Natural killer cell (primary cell): ENCODE results near the gene GPX2. TPM values are rescaled to one million over a fixed set of nuclear protein-coding genes. Genes with fewer than 3 reads are reported as not detected.
A peak's percentile ranks its signal among the peaks of the same experiment; 100 is the strongest.

Experiments used
- ATAC-seq, 3 donors: fragments of 150-1000 bp in 2 of 3; fragments of 200-7000 bp in 1 of 3; cut with Tn5 transposase; 1 replicate in 1 of 3; 2 replicates in 2 of 3; pipeline ENCODE4 v1.10.0; 2021; ENCODE audit warnings: mild to moderate bottlenecking in 2 of 3, moderate library complexity in 2 of 3
- DNase-seq, 2 donors: peaks; one replicate each; pipeline versions ENCODE4 v3.0.0 to v3.0.0-alpha.2; 2013 to 2021; ENCODE audit warnings: mixed read lengths in 1 of 2
- H3K27ac ChIP-seq: one replicate; pipeline ENCODE4 v1.5.1; 2013; ENCODE audit warnings: mild to moderate bottlenecking, low read length
- H3K27me3 ChIP-seq: one replicate; pipeline ENCODE4 v1.6.1; 2013; ENCODE audit warnings: low read length; ENCODE audit not compliant: control insufficient read depth, insufficient read depth
- H3K36me3 ChIP-seq: one replicate; pipeline ENCODE4 v1.6.1; 2013; ENCODE audit warnings: low read length; ENCODE audit not compliant: control insufficient read depth, insufficient read depth
- H3K4me1 ChIP-seq: one replicate; pipeline ENCODE4 v1.6.1; 2013; ENCODE audit warnings: low read length; ENCODE audit not compliant: control insufficient read depth, insufficient read depth
- H3K4me3 ChIP-seq: one replicate; pipeline ENCODE4 v1.5.1; 2013; ENCODE audit warnings: low read length
- H3K9me3 ChIP-seq: one replicate; pipeline ENCODE4 v1.6.1; 2013; ENCODE audit warnings: low read length; ENCODE audit not compliant: control insufficient read depth, insufficient read depth
- H3K27ac Mint-ChIP-seq, 2 donors: one replicate each; pipeline ENCODE4 v1.8.0; 2022; ENCODE audit warnings: mild to moderate bottlenecking in 2 of 2, mixed read lengths in 2 of 2, moderate library complexity in 1 of 2
- H3K27me3 Mint-ChIP-seq, 2 donors: one replicate each; pipeline ENCODE4 v1.8.0; 2022; ENCODE audit warnings: low read depth in 2 of 2, mixed read lengths in 2 of 2
- H3K36me3 Mint-ChIP-seq: one replicate; pipeline ENCODE4 v1.8.0; 2022; ENCODE audit warnings: mixed read lengths
- H3K4me1 Mint-ChIP-seq, 2 donors: one replicate each; pipeline ENCODE4 v1.8.0; 2022; ENCODE audit warnings: mixed read lengths in 2 of 2
- H3K4me3 Mint-ChIP-seq: one replicate; pipeline ENCODE4 v1.8.0; 2022; ENCODE audit warnings: mild to moderate bottlenecking, moderate library complexity, mixed read lengths
- H3K9me3 Mint-ChIP-seq, 2 donors: one replicate each; pipeline ENCODE4 v1.8.0; 2022; ENCODE audit warnings: mixed read lengths in 2 of 2
- WGBS: methylation state at CpG from one replicate; pipeline ENCODE4 v1.1.7; 2013; ENCODE audit warnings: missing lambda C conversion rate; ENCODE audit not compliant: insufficient coverage; 5-methylcytosine and 5-hydroxymethylcytosine counted together
- intact Hi-C: fragments of 100-400 bp; cut with micrococcal nuclease; formaldehyde crosslinking; loops from one replicate; pipeline ENCODE4 v1.14.2; 2022
- total RNA-seq, 4 donors: library from RNA; stranded (reverse); fragments of 120-200 nt in 1 of 4; gene quantifications; one replicate each; pipeline versions ENCODE4 v1.2.3 to v1.2.4, GENCODE V29; 2013 to 2022
- TF ChIP-seq, protein P1 (sequence below): fragments of 200-600 bp; IDR thresholded peaks from one replicate; pipeline ENCODE4 v1.8.0; 2022; ENCODE audit warnings: antibody characterized with exemption

The GPX2 gene
- total RNA-seq, 3 donors from 2014 or later (not counting 1 experiment from before 2014, with no cell fraction given) = not detected

DNA sequence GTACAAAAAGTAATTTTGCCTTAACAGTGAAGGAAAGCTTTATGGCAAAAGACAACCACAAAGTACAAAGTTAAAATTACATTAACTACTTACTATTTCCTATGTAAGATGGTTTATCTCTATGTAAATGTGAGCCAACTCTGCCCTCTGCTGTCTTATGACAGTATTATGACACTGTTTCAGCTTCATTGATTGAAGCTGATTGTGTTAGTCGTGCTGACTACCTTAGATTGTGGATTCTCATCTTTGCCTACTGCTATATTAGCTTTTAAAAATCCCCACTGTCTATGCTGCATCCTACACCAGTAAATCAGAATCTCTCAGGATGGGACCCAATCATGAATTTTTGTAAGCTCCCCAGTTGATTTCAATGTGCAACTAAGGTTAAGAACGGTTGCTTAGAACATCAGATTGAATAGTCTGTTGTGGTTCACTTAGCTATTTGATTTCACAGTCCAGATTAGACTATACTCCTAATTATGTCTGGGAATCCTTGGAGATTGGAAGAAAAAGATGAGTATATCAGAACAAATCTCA, 50.6 kb downstream of the GPX2 start:
- DNase-seq = peak in 1 of 2 donors; percentile 82
- peak; percentile 74 to 88 (median 85) for ATAC-seq
- Mint-ChIP-seq H3K27me3 (peaks cover 6 to 13% of the 10 kb centered on the region in 2 donors), H3K4me1 (peaks cover 0 to 5% of the 10 kb centered on the region in 2 donors), H3K9me3 (no peaks in the 10 kb centered on the region), H3K27ac (no peak overlapping the region), H3K36me3 (no peaks in the 10 kb centered on the region), H3K4me3 (no peak overlapping the region)
- no peak overlapping the region for H3K27ac ChIP-seq
- no peaks in the 10 kb centered on the region for H3K36me3 ChIP-seq
- intact Hi-C loops = loop anchor here (5.0 kb wide), 2 partner anchors 70 to 220 kb away; no protein-coding TSS in a partner anchor
- no peaks in the 10 kb centered on the region for H3K4me1 ChIP-seq
- no peaks in the 10 kb centered on the region for H3K27me3 ChIP-seq
- 0% methylated on average over 1 of the region's 2 CpGs for WGBS
- no peaks in the 10 kb centered on the region for H3K9me3 ChIP-seq
- H3K4me3 ChIP-seq = no peak overlapping the region
- TF ChIP-seq, protein P1, sequence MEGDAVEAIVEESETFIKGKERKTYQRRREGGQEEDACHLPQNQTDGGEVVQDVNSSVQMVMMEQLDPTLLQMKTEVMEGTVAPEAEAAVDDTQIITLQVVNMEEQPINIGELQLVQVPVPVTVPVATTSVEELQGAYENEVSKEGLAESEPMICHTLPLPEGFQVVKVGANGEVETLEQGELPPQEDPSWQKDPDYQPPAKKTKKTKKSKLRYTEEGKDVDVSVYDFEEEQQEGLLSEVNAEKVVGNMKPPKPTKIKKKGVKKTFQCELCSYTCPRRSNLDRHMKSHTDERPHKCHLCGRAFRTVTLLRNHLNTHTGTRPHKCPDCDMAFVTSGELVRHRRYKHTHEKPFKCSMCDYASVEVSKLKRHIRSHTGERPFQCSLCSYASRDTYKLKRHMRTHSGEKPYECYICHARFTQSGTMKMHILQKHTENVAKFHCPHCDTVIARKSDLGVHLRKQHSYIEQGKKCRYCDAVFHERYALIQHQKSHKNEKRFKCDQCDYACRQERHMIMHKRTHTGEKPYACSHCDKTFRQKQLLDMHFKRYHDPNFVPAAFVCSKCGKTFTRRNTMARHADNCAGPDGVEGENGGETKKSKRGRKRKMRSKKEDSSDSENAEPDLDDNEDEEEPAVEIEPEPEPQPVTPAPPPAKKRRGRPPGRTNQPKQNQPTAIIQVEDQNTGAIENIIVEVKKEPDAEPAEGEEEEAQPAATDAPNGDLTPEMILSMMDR = peak; percentile 71

DNA sequence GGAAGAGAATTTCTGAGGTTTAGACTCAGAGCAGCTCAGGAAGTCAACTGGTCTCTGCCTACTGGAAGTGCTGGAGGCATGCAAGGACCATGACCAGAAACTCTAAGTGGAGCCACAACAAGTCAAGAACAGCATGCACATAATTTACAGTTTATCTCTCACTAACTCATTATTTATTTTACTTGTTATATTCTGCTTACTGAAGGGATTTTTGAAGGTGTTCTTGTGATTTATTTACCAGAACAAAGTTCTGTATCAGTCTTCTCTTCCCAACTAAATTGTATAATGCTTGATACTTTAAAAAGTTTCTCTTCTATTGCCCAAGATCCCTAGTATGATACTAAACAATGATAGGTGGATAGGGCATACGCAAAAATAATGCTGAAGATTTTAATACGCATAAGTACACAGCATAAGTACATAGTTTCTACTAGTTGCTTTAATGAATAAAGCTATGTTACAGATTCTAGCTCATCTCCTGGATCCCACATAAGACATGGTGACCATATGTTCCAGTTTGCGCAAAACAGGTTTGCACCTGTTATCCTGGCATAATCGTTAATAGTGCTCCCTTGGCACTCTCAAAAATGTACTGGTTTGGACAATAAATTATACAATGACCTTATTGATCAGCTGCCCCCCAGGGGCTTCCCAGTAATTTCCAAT, 51.2 kb downstream of the GPX2 start:
- Mint-ChIP-seq H3K4me3 (no peak overlapping the region), H3K27me3 (peaks cover 6 to 17% of the 10 kb centered on the region in 2 donors), H3K4me1 (peaks cover 0 to 5% of the 10 kb centered on the region in 2 donors), H3K9me3 (no peaks in the 10 kb centered on the region), H3K27ac (no peak overlapping the region), H3K36me3 (no peaks in the 10 kb centered on the region)
- no peaks in the 10 kb centered on the region for H3K27me3 ChIP-seq
- intact Hi-C loops = loop anchor here (5.0 kb wide), 2 partner anchors 69 to 219 kb away; no protein-coding TSS in a partner anchor
- no peak overlapping the region for H3K27ac ChIP-seq
- 94% methylated on average over 3 of the region's 4 CpGs for WGBS
- DNase-seq = no peak
- TF ChIP-seq, protein P1 = no peak
- no peaks in the 10 kb centered on the region for H3K36me3 ChIP-seq
- H3K4me1 ChIP-seq = no peaks in the 10 kb centered on the region
- no peak overlapping the region for H3K4me3 ChIP-seq
- H3K9me3 ChIP-seq = no peaks in the 10 kb centered on the region
- no peak for ATAC-seq

GRCh38 chr14:64889352-64889751, 53.2 kb downstream of the GPX2 start:
- ATAC-seq (no peak), DNase-seq (no peak)
- H3K27ac Mint-ChIP-seq = no peak overlapping the region
- Histone ChIP-seq H3K36me3 (no peaks in the 10 kb centered on the region), H3K27ac (no peak overlapping the region), H3K4me3 (no peak overlapping the region), H3K9me3 (no peaks in the 10 kb centered on the region), H3K27me3 (no peaks in the 10 kb centered on the region), H3K4me1 (no peaks in the 10 kb centered on the region)
- H3K9me3 Mint-ChIP-seq = no peaks in the 10 kb centered on the region
- H3K4me3 Mint-ChIP-seq = no peak overlapping the region
- H3K36me3 Mint-ChIP-seq = no peaks in the 10 kb centered on the region
- peaks cover 0 to 5% of the 10 kb centered on the region in 2 donors for H3K4me1 Mint-ChIP-seq
- WGBS = 88% methylated on average over 5 of the region's 6 CpGs
- intact Hi-C loops = no loop called here
- TF ChIP-seq, protein P1 = no peak
- H3K27me3 Mint-ChIP-seq = peaks cover 13 to 29% of the 10 kb centered on the region in 2 donors

Other genes starting within 250 kb of the GPX2 start
- 100 to 1,000 TPM; 184 to 285 (median 225) TPM for gene PLEKHG3, start 238.3 kb downstream of the GPX2 start, total RNA-seq
- gene SPTB, start 62.8 kb downstream of the GPX2 start, total RNA-seq = under 1 TPM; 0.07 to 0.59 (median 0.13) TPM
- 10 to 100 TPM; 56.1 to 65.5 (median 65.4) TPM for gene CHURC1, start 28.3 kb downstream of the GPX2 start, total RNA-seq
- gene RAB15, start 29.6 kb upstream of the GPX2 start, total RNA-seq = 1 to 10 TPM in 2 of 3 donors, under 1 TPM in 1; 0.82 to 3.2 (median 1.7) TPM
- gene FNTB, start 44.1 kb upstream of the GPX2 start, total RNA-seq = 1 to 10 TPM; 4.0 to 8.7 (median 8.4) TPM
- gene MAX, start 159.8 kb upstream of the GPX2 start, total RNA-seq = 100 to 1,000 TPM; 162 to 208 (median 191) TPM